Calu3 (cell line): ENCODE data around the gene TPRA1. TPM values are rescaled to one million over a fixed set of nuclear protein-coding genes. Genes with fewer than 3 reads are reported as not detected.

Experiments used
- BruUV-seq: library from RNA; stranded (reverse); fragments of 400-500 nt; replicated peaks from 2 replicates; lab custom pipeline; 2021; lab: Mats Ljungman, UMichigan
- CTCF ChIA-PET: fragments of 300-600 bp; sonication (Branson Sonifier 250); formaldehyde crosslinking; loops from one replicate; lab custom pipeline; 2022; ENCODE audit warnings: antibody characterized with exemption; lab: Charles Lee
- DNase-seq: peaks from one replicate; pipeline ENCODE4 v3.0.0; 2022
- H3K27ac Mint-ChIP-seq: one replicate; pipeline ENCODE4 v1.8.0; 2022; ENCODE audit warnings: mixed read lengths; ENCODE audit not compliant: unreplicated experiment
- H3K27me3 Mint-ChIP-seq: one replicate; pipeline ENCODE4 v1.8.0; 2022; ENCODE audit warnings: mixed read lengths; ENCODE audit not compliant: unreplicated experiment
- H3K36me3 Mint-ChIP-seq: one replicate; pipeline ENCODE4 v1.8.0; 2022; ENCODE audit warnings: mild to moderate bottlenecking, moderate library complexity, mixed read lengths; ENCODE audit not compliant: insufficient read depth, unreplicated experiment
- H3K4me1 Mint-ChIP-seq: one replicate; pipeline ENCODE4 v1.8.0; 2022; ENCODE audit warnings: mild to moderate bottlenecking, low read depth, mixed read lengths; ENCODE audit not compliant: unreplicated experiment
- H3K4me3 Mint-ChIP-seq: one replicate; pipeline ENCODE4 v1.8.0; 2022; ENCODE audit warnings: mild to moderate bottlenecking, low read depth, moderate library complexity, mixed read lengths; ENCODE audit not compliant: unreplicated experiment
- H3K9me3 Mint-ChIP-seq: one replicate; pipeline ENCODE4 v1.8.0; 2022; ENCODE audit warnings: low read depth, mixed read lengths; ENCODE audit not compliant: unreplicated experiment
- intact Hi-C: fragments of 100-400 bp; cut with micrococcal nuclease; formaldehyde crosslinking; loops from one replicate; pipeline ENCODE4 v1.10.0; 2022; ENCODE audit not compliant: unreplicated experiment
- total RNA-seq: library from RNA; stranded (reverse); gene quantifications from 2 replicates; pipeline ENCODE4 v1.2.3, GENCODE V29; 2022
- TF ChIP-seq, protein P1 (sequence below): fragments of 200-600 bp; IDR thresholded peaks from one replicate; pipeline ENCODE4 v1.8.0; 2022; ENCODE audit warnings: antibody characterized with exemption; ENCODE audit not compliant: unreplicated experiment

The TPRA1 gene
- total RNA-seq, 1 experiment from 2014 or later: 66.4 TPM

- TF ChIP-seq, protein P1, sequence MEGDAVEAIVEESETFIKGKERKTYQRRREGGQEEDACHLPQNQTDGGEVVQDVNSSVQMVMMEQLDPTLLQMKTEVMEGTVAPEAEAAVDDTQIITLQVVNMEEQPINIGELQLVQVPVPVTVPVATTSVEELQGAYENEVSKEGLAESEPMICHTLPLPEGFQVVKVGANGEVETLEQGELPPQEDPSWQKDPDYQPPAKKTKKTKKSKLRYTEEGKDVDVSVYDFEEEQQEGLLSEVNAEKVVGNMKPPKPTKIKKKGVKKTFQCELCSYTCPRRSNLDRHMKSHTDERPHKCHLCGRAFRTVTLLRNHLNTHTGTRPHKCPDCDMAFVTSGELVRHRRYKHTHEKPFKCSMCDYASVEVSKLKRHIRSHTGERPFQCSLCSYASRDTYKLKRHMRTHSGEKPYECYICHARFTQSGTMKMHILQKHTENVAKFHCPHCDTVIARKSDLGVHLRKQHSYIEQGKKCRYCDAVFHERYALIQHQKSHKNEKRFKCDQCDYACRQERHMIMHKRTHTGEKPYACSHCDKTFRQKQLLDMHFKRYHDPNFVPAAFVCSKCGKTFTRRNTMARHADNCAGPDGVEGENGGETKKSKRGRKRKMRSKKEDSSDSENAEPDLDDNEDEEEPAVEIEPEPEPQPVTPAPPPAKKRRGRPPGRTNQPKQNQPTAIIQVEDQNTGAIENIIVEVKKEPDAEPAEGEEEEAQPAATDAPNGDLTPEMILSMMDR: no peak
- no peaks in the 10 kb centered on the region for H3K9me3 Mint-ChIP-seq
- no TSS peak for BruUV-seq
- intact Hi-C loops: no loop called here
- no peak overlapping the region for H3K27ac Mint-ChIP-seq
- peaks cover 7% of the 10 kb centered on the region for H3K4me1 Mint-ChIP-seq
- H3K4me3 Mint-ChIP-seq: no peak overlapping the region
- H3K36me3 Mint-ChIP-seq: peaks cover 13% of the 10 kb centered on the region
- CTCF ChIA-PET: no interaction called here
- no peak for DNase-seq
- H3K27me3 Mint-ChIP-seq: peaks cover 74% of the 10 kb centered on the region
These were observed 39.4 kb downstream of the TPRA1 start for GRCh38 chr3:127551178-127551577.

DNA sequence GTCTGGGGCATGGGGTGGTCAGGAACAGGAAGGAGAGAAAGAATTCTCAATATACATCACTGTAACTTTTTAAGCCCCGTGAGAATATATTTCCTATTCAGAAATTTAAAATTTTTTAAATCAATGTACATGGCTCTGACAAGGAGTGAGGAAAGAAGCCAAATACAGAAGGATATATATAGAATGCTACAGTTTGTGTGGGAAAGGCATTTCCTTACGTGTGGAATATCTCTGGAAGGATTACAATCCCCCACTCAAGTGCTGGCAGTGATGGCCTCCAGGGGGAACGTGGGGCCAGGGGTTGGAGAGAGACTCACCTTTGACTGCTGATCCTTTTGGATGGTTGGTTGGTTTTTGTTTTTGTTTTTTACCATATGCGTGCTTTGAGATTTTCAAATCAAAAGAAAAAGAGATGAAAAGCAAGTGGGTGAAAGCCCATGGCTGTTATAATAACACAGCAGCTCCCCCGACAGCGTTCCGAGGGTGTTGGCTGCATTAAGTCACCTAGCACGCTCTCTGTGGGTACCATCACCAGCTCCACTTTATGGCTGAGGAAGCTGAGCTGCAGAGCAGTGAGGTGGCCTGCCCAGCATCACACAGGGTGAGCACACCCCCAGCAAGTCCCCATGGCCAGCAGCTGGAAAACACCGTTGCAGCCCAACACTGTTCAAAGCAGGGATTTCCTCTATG is 39.9 kb downstream of the TPRA1 start:
- CTCF ChIA-PET: interaction anchor here (1.1 kb wide), 1 partner anchor 40 kb away, joined by 3 read pairs; no protein-coding TSS in a partner anchor
- Mint-ChIP-seq H3K27me3 (peaks cover 75% of the 10 kb centered on the region), H3K36me3 (peaks cover 13% of the 10 kb centered on the region), H3K4me3 (no peak overlapping the region), H3K9me3 (no peaks in the 10 kb centered on the region), H3K27ac (no peak overlapping the region), H3K4me1 (peaks cover 7% of the 10 kb centered on the region)
- BruUV-seq: no TSS peak
- no peak for DNase-seq
- intact Hi-C loops: no loop called here
- TF ChIP-seq, protein P1: no peak

- Mint-ChIP-seq H3K4me3 (no peak overlapping the region), H3K4me1 (peaks cover 7% of the 10 kb centered on the region), H3K36me3 (peaks cover 13% of the 10 kb centered on the region), H3K27me3 (peaks cover 68% of the 10 kb centered on the region), H3K27ac (no peak overlapping the region), H3K9me3 (no peaks in the 10 kb centered on the region)
- CTCF ChIA-PET: interaction anchor here (0.5 to 1.2 kb wide), 4 partner anchors 41 to 803 kb away, joined by 3 to 5 read pairs (median 3); no protein-coding TSS in a partner anchor
- DNase-seq: no peak
- no TSS peak for BruUV-seq
- intact Hi-C loops: loop anchor here (5.0 kb wide), 1 partner anchor 873 kb away; no protein-coding TSS in a partner anchor
- TF ChIP-seq, protein P1: no peak
These were observed 40.6 kb downstream of the TPRA1 start for GRCh38 chr3:127549826-127550467.

DNA sequence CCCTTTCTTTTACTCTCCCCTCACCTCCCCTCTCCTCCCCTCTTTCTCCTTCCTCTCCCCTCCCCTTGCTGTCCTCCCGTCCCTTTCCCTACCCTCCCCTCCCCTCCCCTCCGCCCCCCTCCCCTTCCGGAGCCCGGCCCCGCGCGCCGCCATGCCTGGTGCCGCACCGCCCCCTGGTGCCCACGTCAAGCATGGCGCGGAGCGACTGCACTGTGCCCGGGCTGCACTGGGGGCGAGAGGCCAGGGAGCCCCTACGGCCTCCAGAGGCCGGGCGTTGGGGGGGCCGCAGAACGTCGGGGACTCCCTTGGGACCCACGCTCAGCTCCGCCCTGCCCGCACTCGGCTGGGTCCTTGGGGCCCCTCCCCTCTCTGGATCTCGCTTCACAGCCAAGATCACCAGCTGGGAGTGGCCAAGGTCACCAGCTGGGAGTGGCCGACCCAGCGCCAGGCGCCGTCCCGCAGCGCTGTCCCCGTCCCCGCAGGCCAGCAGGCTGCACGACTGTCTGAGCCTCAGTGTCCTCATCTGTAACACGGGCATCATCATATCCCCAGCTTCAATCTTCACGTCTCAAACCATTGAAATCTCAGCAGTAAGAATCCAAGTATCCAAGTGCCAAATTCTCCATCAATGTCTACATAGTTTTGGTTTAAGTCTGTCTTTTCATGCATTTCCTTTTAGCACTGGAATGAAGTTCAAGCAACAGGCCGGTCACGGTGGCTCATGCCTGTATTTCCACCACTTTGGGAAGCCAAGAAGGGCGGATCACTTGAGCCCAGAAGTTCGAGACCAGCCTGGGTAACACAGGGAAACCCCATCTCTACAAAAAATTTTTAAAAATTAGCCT is 42.5 kb downstream of the TPRA1 start:
- Mint-ChIP-seq H3K27me3 (peaks cover 58% of the 10 kb centered on the region), H3K4me3 (peak overlapping the region; percentile 76), H3K27ac (peak overlapping the region; percentile 38), H3K36me3 (peaks cover 13% of the 10 kb centered on the region), H3K4me1 (peaks cover 7% of the 10 kb centered on the region), H3K9me3 (no peaks in the 10 kb centered on the region)
- CTCF ChIA-PET: interaction anchor here (0.6 to 2.1 kb wide), 14 partner anchors 9 to 1059 kb away, joined by 3 to 8 read pairs (median 3); no protein-coding TSS in a partner anchor
- peak; percentile 95 for DNase-seq
- intact Hi-C loops: loop anchor here (5.0 kb wide), 1 partner anchor 871 kb away; no protein-coding TSS in a partner anchor
- TF ChIP-seq, protein P1: peak; percentile 90
- no TSS peak for BruUV-seq
